ENCODE measurements around the gene CENPW. TPM values are rescaled to one million over a fixed set of nuclear protein-coding genes. Genes with fewer than 3 reads are reported as not detected.

The CENPW gene
- polyA plus RNA-seq, 1 experiment = 6.5 TPM

GRCh38 chr6:126377594-126378153 lies 37.8 kb downstream of the CENPW start:
- CTCF ChIA-PET = no interaction called here
- Histone ChIP-seq H3K36me3 (ENCODE audit: control insufficient read depth, insufficient read depth, low read length) (no peaks in the 10 kb centered on the region), H3K27me3 (ENCODE audit: control insufficient read depth, insufficient read depth, low read length) (no peaks in the 10 kb centered on the region), H3K4me3 (ENCODE audit: low read depth, low read length) (no peak overlapping the region)
- POLR2A ChIA-PET = no interaction called here
- no peak for DNase-seq (ENCODE audit: low read depth)
- TF ChIP-seq CTCF (IDR thresholded peaks at IDR 0.05; ENCODE audit: insufficient read depth, low read depth, low read length) = no peak

- POLR2A ChIA-PET = no interaction called here
- no peak for TF ChIP-seq CTCF (IDR thresholded peaks at IDR 0.05; ENCODE audit: insufficient read depth, low read depth, low read length)
- Histone ChIP-seq H3K36me3 (ENCODE audit: control insufficient read depth, insufficient read depth, low read length) (no peaks in the 10 kb centered on the region), H3K4me3 (ENCODE audit: low read depth, low read length) (no peak overlapping the region), H3K27me3 (ENCODE audit: control insufficient read depth, insufficient read depth, low read length) (no peaks in the 10 kb centered on the region)
- CTCF ChIA-PET = no interaction called here
- DNase-seq (ENCODE audit: low read depth) = no peak
Measured at GRCh38 chr6:126380072-126380583, 40.2 kb downstream of the CENPW start.

GRCh38 chr6:126381498-126381897 lies 41.6 kb downstream of the CENPW start:
- H3K4me3 ChIP-seq (ENCODE audit: low read depth, low read length) = no peak overlapping the region
- DNase-seq (ENCODE audit: low read depth) = no peak
- no peaks in the 10 kb centered on the region for H3K36me3 ChIP-seq (ENCODE audit: control insufficient read depth, insufficient read depth, low read length)
- TF ChIP-seq CTCF (IDR thresholded peaks at IDR 0.05; ENCODE audit: insufficient read depth, low read depth, low read length) = no peak
- ChIA-PET CTCF (interaction anchor here (1.7 kb wide), 1 partner anchor 19 kb away, joined by 7 read pairs; no protein-coding TSS in a partner anchor), POLR2A (no interaction called here)
- no peaks in the 10 kb centered on the region for H3K27me3 ChIP-seq (ENCODE audit: control insufficient read depth, insufficient read depth, low read length)

- no peak for DNase-seq (ENCODE audit: low read depth)
- POLR2A ChIA-PET = no interaction called here
- H3K27me3 ChIP-seq (ENCODE audit: control insufficient read depth, insufficient read depth, low read length) = no peaks in the 10 kb centered on the region
- no peak for TF ChIP-seq CTCF (IDR thresholded peaks at IDR 0.05; ENCODE audit: insufficient read depth, low read depth, low read length)
- CTCF ChIA-PET = interaction anchor here (1.7 kb wide), 1 partner anchor 21 kb away, joined by 7 read pairs; no protein-coding TSS in a partner anchor
- no peak overlapping the region for H3K4me3 ChIP-seq (ENCODE audit: low read depth, low read length)
- no peaks in the 10 kb centered on the region for H3K36me3 ChIP-seq (ENCODE audit: control insufficient read depth, insufficient read depth, low read length)
Measured at GRCh38 chr6:126383203-126383602, 43.3 kb downstream of the CENPW start.

- ChIA-PET CTCF (no interaction called here), POLR2A (no interaction called here)
- no peak for DNase-seq (ENCODE audit: low read depth)
- Histone ChIP-seq H3K27me3 (ENCODE audit: control insufficient read depth, insufficient read depth, low read length) (no peaks in the 10 kb centered on the region), H3K36me3 (ENCODE audit: control insufficient read depth, insufficient read depth, low read length) (no peaks in the 10 kb centered on the region), H3K4me3 (ENCODE audit: low read depth, low read length) (no peak overlapping the region)
- no peak for TF ChIP-seq CTCF (IDR thresholded peaks at IDR 0.05; ENCODE audit: insufficient read depth, low read depth, low read length)
Measured at GRCh38 chr6:126385536-126385935, 45.6 kb downstream of the CENPW start.

Data from BJ (cell line).